GM04503 (cell line): ENCODE results near the gene LFNG.

Experiments
- DNase-seq: peaks from one replicate; pipeline ENCODE4 v3.0.0-alpha.2; 2012; ENCODE audit warnings: low read depth

LFNG gene

DNA sequence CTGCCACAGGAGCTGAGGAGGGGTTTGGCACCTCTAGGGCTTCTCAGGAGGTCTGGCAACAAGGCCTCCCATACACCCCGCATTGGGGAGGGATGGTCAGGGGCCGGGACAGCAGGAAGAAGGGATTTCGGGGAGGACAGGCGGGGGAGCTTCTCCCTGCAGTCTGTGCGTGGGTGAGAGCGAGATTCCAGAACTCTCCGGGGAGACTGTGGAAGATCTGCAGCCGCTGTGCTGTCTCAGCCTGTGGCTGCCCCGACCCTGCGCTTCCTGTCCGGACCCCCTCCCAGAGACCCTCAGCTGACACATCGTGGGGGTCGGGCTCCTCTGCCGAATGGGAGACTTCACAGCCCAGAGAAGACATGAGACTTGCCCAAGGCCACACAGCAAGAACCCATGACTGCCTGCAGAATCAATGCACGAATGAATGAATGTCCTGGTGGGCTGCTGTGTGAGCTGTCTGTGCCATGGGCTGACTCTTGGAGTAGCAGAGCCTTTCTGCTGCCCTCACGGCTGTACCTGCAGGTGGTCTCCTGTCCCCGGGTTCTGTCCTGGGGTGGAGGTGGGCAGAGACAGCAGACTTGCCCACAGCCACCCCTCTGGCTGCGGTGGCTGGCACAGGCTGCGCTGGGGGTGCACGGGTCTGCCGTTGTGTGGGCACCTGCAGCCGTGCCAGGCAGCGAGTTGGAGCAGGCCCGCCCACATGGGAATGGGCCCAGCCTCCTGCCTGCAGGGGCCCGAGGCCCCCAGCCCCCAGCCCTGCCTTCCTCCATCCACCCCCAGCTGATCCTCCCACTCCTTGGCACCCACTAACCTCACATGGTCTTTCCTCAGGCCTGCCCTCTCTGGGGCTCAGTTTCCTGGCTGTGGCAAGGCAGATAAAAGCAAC, 16.3 kb upstream of the LFNG start:
- no peak for DNase-seq

DNA sequence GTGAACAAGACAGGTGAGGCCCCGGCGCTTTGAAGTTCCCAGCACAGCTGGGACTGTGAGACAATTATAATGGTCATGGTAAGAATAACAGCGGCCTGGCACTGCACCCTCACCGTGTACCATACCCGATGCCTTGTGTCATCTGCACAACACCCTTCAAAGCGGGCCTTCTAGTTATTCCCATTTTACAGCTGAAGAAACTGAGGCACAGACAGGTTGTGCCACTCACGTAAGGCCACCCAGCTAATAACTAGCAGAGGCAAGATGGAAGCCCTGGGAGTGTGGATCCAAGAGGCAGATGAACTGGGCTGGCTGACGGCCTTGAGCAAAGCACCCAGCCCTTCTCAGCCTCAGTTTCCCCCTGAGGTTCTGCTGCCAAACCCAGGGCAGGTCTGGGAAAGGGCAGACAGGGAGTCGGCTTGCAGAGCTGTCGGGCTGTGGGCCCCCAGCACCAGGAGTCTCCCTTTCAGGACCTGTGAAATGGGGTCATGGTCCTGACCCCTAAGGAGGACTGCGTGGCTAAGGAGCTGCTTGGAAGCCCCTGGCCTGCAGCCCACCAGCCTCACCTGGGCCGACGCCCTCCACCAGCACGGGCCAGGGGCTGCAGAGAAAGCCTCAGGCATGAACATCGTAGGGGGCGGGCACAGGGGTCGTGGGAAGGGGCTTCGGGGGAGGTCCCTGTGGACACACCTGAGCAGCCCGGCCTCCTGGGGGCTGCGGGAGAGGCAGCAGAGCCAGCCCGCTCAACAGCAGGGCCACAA, 15.3 kb upstream of the LFNG start:
- no peak for DNase-seq

- no peak for DNase-seq
Observed at GRCh38 chr7:2504889-2505375, 14.6 kb upstream of the LFNG start.

DNA sequence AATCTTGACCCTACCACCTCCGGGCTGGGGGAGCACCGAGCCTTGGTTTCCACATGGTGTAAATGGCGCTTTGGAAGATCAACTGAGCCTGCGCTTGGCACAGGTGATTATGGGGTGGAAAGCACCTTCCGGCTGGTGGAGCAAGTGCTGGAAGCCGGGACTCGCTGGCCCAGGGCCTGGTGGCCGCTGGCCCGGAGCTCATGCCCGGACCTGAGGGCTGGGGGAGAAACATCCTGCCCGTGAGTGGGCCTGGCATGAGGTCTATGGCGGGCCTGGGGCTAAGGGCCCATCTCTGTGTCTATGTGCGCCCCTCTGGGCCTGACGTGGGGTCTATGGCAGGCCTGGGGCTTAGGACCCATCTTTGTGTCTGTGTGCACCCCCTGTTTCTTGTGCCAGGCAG, 14.2 kb upstream of the LFNG start:
- DNase-seq = no peak

DNA sequence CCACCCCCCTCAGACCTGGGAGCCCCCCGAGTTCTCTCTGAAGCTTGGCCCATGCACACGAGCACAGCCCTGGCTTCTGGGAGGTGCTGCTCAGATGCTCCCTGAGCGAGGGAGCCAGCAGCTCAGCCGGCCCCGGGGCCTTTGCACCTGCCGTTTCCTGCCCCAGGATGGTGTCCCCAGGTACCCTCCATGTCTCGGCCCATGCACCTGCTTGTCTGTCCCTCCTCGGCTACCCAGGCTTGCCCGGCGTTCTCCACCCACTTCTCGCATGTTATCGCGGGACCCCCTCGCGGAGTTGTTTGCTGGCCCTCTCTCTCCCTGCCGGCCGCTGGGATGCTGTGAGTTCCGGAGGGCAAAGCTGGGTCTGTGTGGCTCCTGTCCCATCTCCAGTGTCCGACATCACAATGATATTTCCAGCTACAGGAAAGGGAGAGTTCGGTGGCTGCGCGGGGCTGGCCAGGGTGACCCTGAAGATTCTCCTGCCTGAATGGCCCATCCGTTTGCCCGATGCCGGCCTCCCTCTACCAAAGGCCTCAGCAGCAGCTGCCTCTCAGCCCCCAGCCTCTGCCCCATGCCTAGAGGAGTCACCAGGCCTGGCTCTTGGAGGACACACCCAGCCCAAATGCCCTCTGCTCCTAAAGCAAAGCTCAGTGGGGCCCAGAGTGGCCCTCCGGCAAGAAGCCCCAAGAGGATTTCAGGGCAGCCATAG, 12.2 kb upstream of the LFNG start:
- DNase-seq = no peak

DNA sequence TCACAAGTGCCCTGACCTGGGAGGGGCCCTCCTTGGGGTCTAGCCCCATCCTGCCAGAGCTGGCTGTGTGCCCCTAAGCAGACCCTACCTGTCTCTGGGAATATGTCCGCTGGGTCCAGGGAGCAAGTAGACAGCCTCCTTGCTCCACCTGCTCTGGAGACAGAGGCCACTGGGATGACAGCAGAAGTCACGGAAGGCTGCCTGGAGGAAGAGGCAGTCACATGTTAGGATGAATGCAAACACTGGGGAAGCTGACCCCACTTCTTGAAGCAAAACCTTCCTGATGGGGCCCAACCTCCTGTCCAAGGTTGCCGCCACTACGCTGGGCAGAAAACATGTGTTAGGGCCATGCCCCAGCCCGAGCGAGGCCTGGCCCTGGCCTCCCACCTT, 11.7 kb upstream of the LFNG start:
- no peak for DNase-seq

DNA sequence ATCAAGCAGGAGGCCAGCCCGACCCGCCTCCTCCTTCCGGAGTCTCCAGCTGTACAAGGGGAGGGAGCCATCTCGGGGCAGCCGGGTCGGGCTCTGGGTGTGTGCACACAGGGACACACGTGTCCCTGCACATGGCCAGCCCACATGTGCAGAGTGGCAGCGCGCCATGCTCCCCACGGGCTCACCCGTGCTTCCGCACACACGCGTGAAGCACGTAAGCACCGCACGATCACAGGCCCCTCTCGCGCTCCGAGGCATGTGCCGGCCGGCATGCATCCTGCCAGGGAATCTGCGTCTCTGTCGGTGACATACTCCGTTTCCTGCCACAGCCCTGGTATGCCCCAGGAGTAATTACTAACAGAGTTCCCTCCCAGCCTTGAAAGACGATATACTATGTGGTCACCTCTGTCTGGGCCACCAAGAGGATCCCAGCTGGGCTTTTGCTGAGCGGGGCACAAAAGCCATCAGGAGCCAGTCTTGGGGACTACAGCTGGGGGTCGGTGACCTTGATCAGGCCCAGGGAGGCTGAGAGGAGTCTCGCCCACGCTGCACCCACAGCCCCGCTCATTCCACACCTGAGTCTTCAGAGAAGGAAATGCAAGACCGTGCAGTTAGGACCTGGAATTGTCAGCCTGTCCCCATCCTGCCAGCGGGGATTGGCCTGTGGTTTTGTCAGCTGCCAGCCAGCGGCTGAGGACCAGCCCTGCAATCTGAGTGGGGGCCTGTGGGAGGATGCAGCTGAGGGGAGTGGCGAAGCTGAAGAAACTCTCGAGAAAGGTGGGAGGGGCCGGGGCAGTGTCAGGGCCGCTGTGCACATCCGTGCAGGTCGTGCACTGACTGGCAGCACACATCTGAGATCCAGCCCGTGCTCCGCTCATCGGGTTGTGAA, 11.0 kb upstream of the LFNG start:
- no peak for DNase-seq

DNA sequence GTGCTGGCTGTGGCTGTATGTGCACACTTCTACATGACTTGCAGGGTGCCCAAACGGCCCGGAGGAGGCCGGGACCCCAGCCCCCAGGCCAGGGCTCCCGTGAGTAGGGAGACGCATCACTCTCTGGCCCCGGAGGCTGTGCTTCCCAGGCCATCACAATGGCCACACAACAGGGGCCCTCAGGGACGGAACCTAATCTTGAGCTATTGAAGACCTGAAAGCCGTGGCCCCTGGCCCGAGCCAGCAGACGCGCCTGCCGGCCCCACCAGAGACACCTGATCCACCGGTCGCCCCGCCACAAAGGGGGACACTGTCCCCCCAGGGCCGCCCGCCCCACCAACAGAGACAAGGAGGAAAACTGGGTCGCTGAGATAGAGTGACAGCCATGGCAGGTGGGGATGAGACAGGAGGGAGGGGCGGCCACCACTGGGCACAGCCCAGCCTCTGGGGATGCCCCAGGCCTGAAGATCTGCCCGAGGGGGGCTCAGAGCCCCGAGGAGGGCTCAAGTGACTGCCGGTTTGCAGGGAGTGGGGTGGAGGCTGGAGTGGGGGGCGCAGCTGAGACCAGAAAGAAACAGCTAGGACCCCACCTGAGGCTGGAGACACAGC, 10.2 kb upstream of the LFNG start:
- no peak for DNase-seq

GRCh38 chr7:2510130-2510776, 9.3 kb upstream of the LFNG start:
- DNase-seq = no peak

- no peak for DNase-seq
Observed at GRCh38 chr7:2510909-2511768, 8.4 kb upstream of the LFNG start.

GRCh38 chr7:2511769-2512168, 7.8 kb upstream of the LFNG start:
- no peak for DNase-seq

GRCh38 chr7:2512179-2512661, 7.4 kb upstream of the LFNG start:
- no peak for DNase-seq

GRCh38 chr7:2512713-2513112, 6.9 kb upstream of the LFNG start:
- no peak for DNase-seq

GRCh38 chr7:2513702-2514101, 5.9 kb upstream of the LFNG start:
- DNase-seq = no peak

- no peak for DNase-seq
Observed at GRCh38 chr7:2514473-2515423, 4.8 kb upstream of the LFNG start.

GRCh38 chr7:2515424-2516193, 4.0 kb upstream of the LFNG start:
- no peak for DNase-seq

- DNase-seq = no peak
Observed at GRCh38 chr7:2516194-2516555, 3.4 kb upstream of the LFNG start.

DNA sequence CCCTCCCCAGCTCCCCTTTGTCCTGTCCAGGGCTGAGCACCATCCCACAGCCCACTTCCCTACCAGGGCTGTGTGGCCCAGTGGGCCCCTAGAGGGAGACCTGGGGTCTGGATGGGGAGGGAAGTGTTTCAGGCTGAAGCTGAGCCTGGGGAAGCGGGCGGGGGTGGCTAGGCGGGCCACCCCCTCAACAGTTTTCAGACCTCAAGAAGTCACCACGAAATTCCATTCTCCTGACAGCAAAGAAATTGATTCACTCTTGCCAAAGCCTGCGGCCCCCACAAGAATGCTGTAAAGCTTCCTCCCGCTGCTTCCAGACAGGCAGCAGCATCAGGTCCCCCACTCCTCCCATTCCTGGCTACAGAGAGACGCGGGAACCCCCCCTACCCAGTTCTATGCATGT, 2.5 kb upstream of the LFNG start:
- peak; percentile 80 for DNase-seq
